Measurements from ENCODE around the gene ALG12. TPM values are rescaled to one million over a fixed set of nuclear protein-coding genes. Genes with fewer than 3 reads are reported as not detected.

ALG12 gene
- polyA plus RNA-seq, 3 donors = 7.2 to 9.5 (median 9.0) TPM

DNA sequence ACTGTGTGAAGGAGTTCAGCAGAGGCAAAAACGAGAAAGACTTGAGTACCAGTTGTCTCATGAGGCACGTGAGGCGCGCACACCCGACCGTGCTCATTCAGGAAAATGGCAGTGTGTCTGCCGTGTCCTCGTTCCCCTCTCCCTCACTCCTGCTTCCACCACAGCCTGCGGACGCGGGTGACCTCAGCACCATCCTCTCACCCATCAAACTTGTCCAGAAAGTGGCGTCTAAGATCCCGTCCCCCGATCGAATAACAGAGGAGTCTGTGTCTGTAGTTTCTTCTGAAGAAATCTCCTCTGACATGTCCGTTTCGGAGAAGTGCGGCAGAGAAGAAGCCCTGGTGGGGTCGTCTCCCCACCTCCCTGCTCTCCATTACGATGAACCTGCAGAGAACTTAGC, 34.2 kb downstream of the ALG12 start:
- peaks cover 0 to 2% (median 0%) of the 10 kb centered on the region in 3 donors for H3K27me3 Mint-ChIP-seq (ENCODE audit: low read depth in 3 of 3)
- no peak overlapping the region for H2AFZ ChIP-seq (ENCODE audit: insufficient read depth, low read depth, low read length, poor library complexity, severe bottlenecking)
- H3K9me3 Mint-ChIP-seq = peaks cover 15 to 54% (median 36%) of the 10 kb centered on the region in 7 donors
- no peak overlapping the region for H3K27ac Mint-ChIP-seq
- H3K36me3 Mint-ChIP-seq = peaks cover 60 to 74% of the 10 kb centered on the region in 2 donors
- no peak overlapping the region for H3K4me2 ChIP-seq (replicated peaks; ENCODE audit: extremely low read depth, low read length, poor library complexity, severe bottlenecking)
- H3K27ac ChIP-seq (ENCODE audit: low read depth in 1 of 2, low read length in 2 of 2) = no peak overlapping the region
- peaks cover 20 to 54% of the 10 kb centered on the region in 2 donors for H3K9me3 ChIP-seq (replicated peaks in 1 of 2; ENCODE audit: control insufficient read depth in 1 of 2, insufficient read depth in 1 of 2, low read length in 2 of 2)
- peaks cover 32% of the 10 kb centered on the region for H4K20me1 ChIP-seq (ENCODE audit: insufficient read depth, low read length)
- no peak overlapping the region for H3K9ac ChIP-seq (ENCODE audit: insufficient read depth, low read length, poor library complexity, severe bottlenecking)
- no peaks in the 10 kb centered on the region for H3K4me1 ChIP-seq (ENCODE audit: control insufficient read depth in 1 of 2, insufficient read depth in 2 of 2, low read length in 2 of 2)
- no peaks in the 10 kb centered on the region for H3K27me3 ChIP-seq (ENCODE audit: control insufficient read depth in 2 of 2, insufficient read depth in 2 of 2, low read length in 2 of 2)
- DNase-seq = no peak
- H3K4me1 Mint-ChIP-seq = peaks cover 10% of the 10 kb centered on the region
- 92% methylated on average over 9 of the region's 20 CpGs for WGBS (ENCODE audit: insufficient coverage)
- peaks cover 83% of the 10 kb centered on the region for H3K79me2 ChIP-seq (ENCODE audit: insufficient read depth, low read length)
- intact Hi-C loops (cut with micrococcal nuclease) = no loop called here
- no peak overlapping the region for H3K4me3 Mint-ChIP-seq
- peaks cover 37 to 68% of the 10 kb centered on the region in 2 donors for H3K36me3 ChIP-seq (replicated peaks in 1 of 2; ENCODE audit: control insufficient read depth in 1 of 2, insufficient read depth in 2 of 2, low read length in 2 of 2)
- H3K4me3 ChIP-seq (replicated peaks in 1 of 3; ENCODE audit: low read depth in 2 of 3, low read length in 3 of 3) = no peak overlapping the region
- TF ChIP-seq CTCF (IDR thresholded peaks at IDR 0.05) = no peak

GRCh38 chr22:49883294-49883640, 35.0 kb downstream of the ALG12 start:
- no peak overlapping the region for H3K27ac Mint-ChIP-seq

More at GRCh38 chr22:49883294-49883640, 35.0 kb downstream of the ALG12 start:
- no peaks in the 10 kb centered on the region for H3K4me1 ChIP-seq (ENCODE audit: control insufficient read depth in 1 of 2, insufficient read depth in 2 of 2, low read length in 2 of 2)
- no peak for TF ChIP-seq CTCF (IDR thresholded peaks at IDR 0.05)
- peaks cover 12 to 53% of the 10 kb centered on the region in 2 donors for H3K9me3 ChIP-seq (replicated peaks in 1 of 2; ENCODE audit: control insufficient read depth in 1 of 2, insufficient read depth in 1 of 2, low read length in 2 of 2)
- H2AFZ ChIP-seq (ENCODE audit: insufficient read depth, low read depth, low read length, poor library complexity, severe bottlenecking) = no peak overlapping the region
- H3K4me2 ChIP-seq (replicated peaks; ENCODE audit: extremely low read depth, low read length, poor library complexity, severe bottlenecking) = no peak overlapping the region
- H3K27me3 ChIP-seq (ENCODE audit: control insufficient read depth in 2 of 2, insufficient read depth in 2 of 2, low read length in 2 of 2) = no peaks in the 10 kb centered on the region
- no peak overlapping the region for H3K27ac ChIP-seq (ENCODE audit: low read depth in 1 of 2, low read length in 2 of 2)
- peaks cover 32% of the 10 kb centered on the region for H4K20me1 ChIP-seq (ENCODE audit: insufficient read depth, low read length)
- intact Hi-C loops (cut with micrococcal nuclease) = no loop called here
- Mint-ChIP-seq H3K4me3 (no peak overlapping the region), H3K4me1 (peaks cover 10% of the 10 kb centered on the region), H3K36me3 (peaks cover 56 to 70% of the 10 kb centered on the region in 2 donors), H3K27me3 (ENCODE audit: low read depth in 3 of 3) (peaks cover 0 to 2% (median 0%) of the 10 kb centered on the region in 3 donors), H3K9me3 (peaks cover 10 to 54% (median 35%) of the 10 kb centered on the region in 7 donors)
- H3K4me3 ChIP-seq (replicated peaks in 1 of 3; ENCODE audit: low read depth in 2 of 3, low read length in 3 of 3) = no peak overlapping the region
- 100% methylated on average over 4 of the region's 4 CpGs for WGBS (ENCODE audit: insufficient coverage)
- H3K79me2 ChIP-seq (ENCODE audit: insufficient read depth, low read length) = peaks cover 83% of the 10 kb centered on the region
- DNase-seq = no peak
- H3K36me3 ChIP-seq (replicated peaks in 1 of 2; ENCODE audit: control insufficient read depth in 1 of 2, insufficient read depth in 2 of 2, low read length in 2 of 2) = peaks cover 34 to 64% of the 10 kb centered on the region in 2 donors
- H3K9ac ChIP-seq (ENCODE audit: insufficient read depth, low read length, poor library complexity, severe bottlenecking) = no peak overlapping the region

All from CD14-positive monocyte (primary cell).